ENCODE measurements around the gene SSRP1.

Gene SSRP1, protein sequence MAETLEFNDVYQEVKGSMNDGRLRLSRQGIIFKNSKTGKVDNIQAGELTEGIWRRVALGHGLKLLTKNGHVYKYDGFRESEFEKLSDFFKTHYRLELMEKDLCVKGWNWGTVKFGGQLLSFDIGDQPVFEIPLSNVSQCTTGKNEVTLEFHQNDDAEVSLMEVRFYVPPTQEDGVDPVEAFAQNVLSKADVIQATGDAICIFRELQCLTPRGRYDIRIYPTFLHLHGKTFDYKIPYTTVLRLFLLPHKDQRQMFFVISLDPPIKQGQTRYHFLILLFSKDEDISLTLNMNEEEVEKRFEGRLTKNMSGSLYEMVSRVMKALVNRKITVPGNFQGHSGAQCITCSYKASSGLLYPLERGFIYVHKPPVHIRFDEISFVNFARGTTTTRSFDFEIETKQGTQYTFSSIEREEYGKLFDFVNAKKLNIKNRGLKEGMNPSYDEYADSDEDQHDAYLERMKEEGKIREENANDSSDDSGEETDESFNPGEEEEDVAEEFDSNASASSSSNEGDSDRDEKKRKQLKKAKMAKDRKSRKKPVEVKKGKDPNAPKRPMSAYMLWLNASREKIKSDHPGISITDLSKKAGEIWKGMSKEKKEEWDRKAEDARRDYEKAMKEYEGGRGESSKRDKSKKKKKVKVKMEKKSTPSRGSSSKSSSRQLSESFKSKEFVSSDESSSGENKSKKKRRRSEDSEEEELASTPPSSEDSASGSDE

GRCh38 chr11:57335343-57336110 is at the start of gene SSRP1:
TSS of gene SSRP1 (minus strand) at chr11:57335892. CDS start at chr11:57335121, 771 bp downstream.
- H3K36me3 ChIP-seq (ENCODE audit: control insufficient read depth, low read depth, low read length), result peaks cover 36% of the 10 kb centered on the region
- peak within 1 kb of the TSS; percentile 17 for H3K27ac ChIP-seq (ENCODE audit: low read length)

GRCh38 chr11:57380975-57381374 is 45.3 kb upstream of the SSRP1 start, which contains the start of gene PRG3:
TSS of gene PRG3 (minus strand) at chr11:57381150. CDS start at chr11:57380708, 442 bp downstream.
- no peak within 1 kb of the TSS for H3K4me3 ChIP-seq (ENCODE audit: low read length)
- H3K36me3 ChIP-seq (ENCODE audit: control insufficient read depth, low read depth, low read length), result no peaks in the 10 kb centered on the region
- H3K27ac ChIP-seq (ENCODE audit: low read length), result no peak within 1 kb of the TSS
- H3K9ac ChIP-seq (ENCODE audit: low read length), result no peak within 1 kb of the TSS
- H3K9me3 ChIP-seq (ENCODE audit: control insufficient read depth, low read depth, low read length), result no peaks in the 10 kb centered on the region
- peaks cover 5% of the 10 kb centered on the region for H3K27me3 ChIP-seq (ENCODE audit: control insufficient read depth, insufficient read depth, low read length)
- H3K4me1 ChIP-seq (ENCODE audit: control insufficient read depth, low read depth, low read length), result no peaks in the 10 kb centered on the region

More at GRCh38 chr11:57335343-57336110, at the start of gene SSRP1:
- Histone ChIP-seq H3K4me3 (ENCODE audit: low read length) (peak within 1 kb of the TSS; percentile 90), H3K4me1 (ENCODE audit: control insufficient read depth, low read depth, low read length) (peaks cover 9% of the 10 kb centered on the region), H3K9me3 (ENCODE audit: control insufficient read depth, low read depth, low read length) (no peaks in the 10 kb centered on the region), H3K9ac (ENCODE audit: low read length) (peak within 1 kb of the TSS; percentile 85), H3K27me3 (ENCODE audit: control insufficient read depth, insufficient read depth, low read length) (peaks cover 2% of the 10 kb centered on the region)

DNA sequence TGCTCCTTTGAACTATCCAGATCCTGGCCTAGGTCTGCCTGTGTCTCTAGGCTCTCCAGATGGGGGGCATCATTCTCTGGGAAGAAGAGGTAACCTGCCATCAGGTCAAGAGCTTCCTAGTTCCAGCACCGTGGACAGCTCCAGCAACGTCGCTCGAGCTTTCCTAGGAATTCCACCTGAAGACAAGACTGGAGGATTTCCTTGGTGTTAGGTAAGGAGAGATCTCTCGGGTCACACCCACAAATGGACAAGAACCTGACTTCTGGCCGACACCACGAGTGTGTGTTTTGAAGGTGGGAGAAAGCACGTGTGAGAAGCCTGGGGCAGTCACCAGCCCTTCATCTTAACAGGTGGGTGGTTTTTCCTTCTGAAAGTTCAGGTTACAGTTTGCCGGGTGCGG is 44.0 kb upstream of the SSRP1 start:
- Histone ChIP-seq H3K9me3 (ENCODE audit: control insufficient read depth, low read depth, low read length) (no peaks in the 10 kb centered on the region), H3K27me3 (ENCODE audit: control insufficient read depth, insufficient read depth, low read length) (peaks cover 5% of the 10 kb centered on the region), H3K9ac (ENCODE audit: low read length) (no peak overlapping the region), H3K4me3 (ENCODE audit: low read length) (no peak overlapping the region), H3K27ac (ENCODE audit: low read length) (no peak overlapping the region), H3K36me3 (ENCODE audit: control insufficient read depth, low read depth, low read length) (no peaks in the 10 kb centered on the region), H3K4me1 (ENCODE audit: control insufficient read depth, low read depth, low read length) (no peaks in the 10 kb centered on the region)

- Histone ChIP-seq H3K36me3 (ENCODE audit: control insufficient read depth, low read depth, low read length) (no peaks in the 10 kb centered on the region), H3K27me3 (ENCODE audit: control insufficient read depth, insufficient read depth, low read length) (peaks cover 5% of the 10 kb centered on the region), H3K4me3 (ENCODE audit: low read length) (no peak overlapping the region), H3K4me1 (ENCODE audit: control insufficient read depth, low read depth, low read length) (no peaks in the 10 kb centered on the region), H3K9me3 (ENCODE audit: control insufficient read depth, low read depth, low read length) (no peaks in the 10 kb centered on the region), H3K9ac (ENCODE audit: low read length) (no peak overlapping the region), H3K27ac (ENCODE audit: low read length) (no peak overlapping the region)
Measured at GRCh38 chr11:57378186-57378585, 42.5 kb upstream of the SSRP1 start.

DNA sequence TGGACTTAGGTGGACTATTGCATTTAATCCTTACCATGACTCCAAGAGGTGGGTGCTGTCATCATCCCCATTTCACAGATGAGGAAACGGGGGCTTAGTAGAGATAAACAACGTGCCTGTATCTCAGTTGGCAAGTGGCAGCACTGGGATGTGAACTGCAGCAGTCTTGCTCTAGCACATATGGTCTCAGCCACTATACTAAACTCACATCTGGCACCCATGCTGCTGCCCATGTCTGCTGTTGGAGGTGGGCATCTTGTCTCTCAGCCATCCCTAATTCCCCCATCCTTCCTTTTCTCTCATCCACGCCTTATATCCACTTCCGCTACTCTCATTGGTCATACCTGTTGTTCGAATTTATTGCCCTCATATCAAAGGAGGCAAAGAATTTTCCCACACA is 41.4 kb upstream of the SSRP1 start:
- Histone ChIP-seq H3K9me3 (ENCODE audit: control insufficient read depth, low read depth, low read length) (no peaks in the 10 kb centered on the region), H3K27me3 (ENCODE audit: control insufficient read depth, insufficient read depth, low read length) (peaks cover 5% of the 10 kb centered on the region), H3K4me3 (ENCODE audit: low read length) (no peak overlapping the region), H3K4me1 (ENCODE audit: control insufficient read depth, low read depth, low read length) (no peaks in the 10 kb centered on the region), H3K27ac (ENCODE audit: low read length) (no peak overlapping the region), H3K36me3 (ENCODE audit: control insufficient read depth, low read depth, low read length) (no peaks in the 10 kb centered on the region), H3K9ac (ENCODE audit: low read length) (no peak overlapping the region)

DNA sequence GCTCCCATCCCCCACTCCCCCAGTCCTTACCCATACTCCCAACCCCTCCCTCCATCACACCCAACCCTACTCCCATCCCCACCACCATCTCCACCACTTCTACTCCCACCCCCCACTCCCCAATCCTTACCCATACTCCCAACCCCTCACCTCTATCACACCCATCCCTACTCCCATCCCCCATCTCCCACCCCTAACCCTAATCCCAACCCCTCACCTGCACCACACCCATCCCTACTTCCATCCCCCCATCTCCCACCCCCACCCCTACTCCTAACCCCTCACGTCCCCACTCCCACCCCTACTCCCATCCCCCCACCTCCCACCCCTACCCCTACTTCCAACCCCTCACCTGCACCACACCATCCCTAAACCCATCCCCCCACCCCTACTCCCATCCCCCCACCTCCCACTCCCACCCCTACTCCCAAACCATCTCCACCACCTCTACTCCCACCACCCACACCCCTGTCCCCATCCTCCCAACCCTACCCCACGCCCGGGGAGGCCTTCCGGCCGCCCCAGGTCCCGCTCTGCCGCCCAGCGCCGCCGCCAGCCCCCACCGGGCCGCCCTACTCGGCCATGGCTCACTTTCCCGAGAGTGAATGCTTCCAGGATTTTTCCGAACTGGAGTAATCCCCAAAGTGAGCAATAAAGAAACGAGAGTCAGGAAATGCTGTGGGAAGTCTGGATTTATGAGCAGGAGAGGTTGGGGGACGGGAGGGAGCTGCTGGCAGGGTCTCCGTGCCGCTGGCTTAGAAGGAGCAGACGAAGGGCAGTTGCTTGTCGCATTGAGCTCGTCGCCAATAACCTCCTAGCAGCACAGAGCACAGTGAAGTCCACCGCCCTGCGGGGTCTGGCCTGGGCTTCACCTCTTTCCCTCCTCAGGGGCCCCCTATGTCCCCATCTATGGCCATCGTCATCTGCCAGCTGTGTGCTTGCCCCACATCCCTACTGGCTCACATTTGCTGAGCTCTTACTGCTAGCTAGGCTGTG is 40.7 kb upstream of the SSRP1 start:
- peaks cover 5% of the 10 kb centered on the region for H3K27me3 ChIP-seq (ENCODE audit: control insufficient read depth, insufficient read depth, low read length)

GRCh38 chr11:57375490-57375889 is 39.8 kb upstream of the SSRP1 start:
- no peaks in the 10 kb centered on the region for H3K4me1 ChIP-seq (ENCODE audit: control insufficient read depth, low read depth, low read length)
- no peak overlapping the region for H3K4me3 ChIP-seq (ENCODE audit: low read length)
- no peak overlapping the region for H3K9ac ChIP-seq (ENCODE audit: low read length)
- H3K36me3 ChIP-seq (ENCODE audit: control insufficient read depth, low read depth, low read length), result no peaks in the 10 kb centered on the region
- H3K27ac ChIP-seq (ENCODE audit: low read length), result no peak overlapping the region
- peaks cover 5% of the 10 kb centered on the region for H3K27me3 ChIP-seq (ENCODE audit: control insufficient read depth, insufficient read depth, low read length)
- H3K9me3 ChIP-seq (ENCODE audit: control insufficient read depth, low read depth, low read length), result no peaks in the 10 kb centered on the region

More for the DNA sequence above, 40.7 kb upstream of the SSRP1 start:
- H3K27ac ChIP-seq (ENCODE audit: low read length), result no peak overlapping the region
- H3K36me3 ChIP-seq (ENCODE audit: control insufficient read depth, low read depth, low read length), result no peaks in the 10 kb centered on the region
- no peaks in the 10 kb centered on the region for H3K9me3 ChIP-seq (ENCODE audit: control insufficient read depth, low read depth, low read length)
- H3K4me3 ChIP-seq (ENCODE audit: low read length), result no peak overlapping the region
- no peaks in the 10 kb centered on the region for H3K4me1 ChIP-seq (ENCODE audit: control insufficient read depth, low read depth, low read length)
- no peak overlapping the region for H3K9ac ChIP-seq (ENCODE audit: low read length)

DNA sequence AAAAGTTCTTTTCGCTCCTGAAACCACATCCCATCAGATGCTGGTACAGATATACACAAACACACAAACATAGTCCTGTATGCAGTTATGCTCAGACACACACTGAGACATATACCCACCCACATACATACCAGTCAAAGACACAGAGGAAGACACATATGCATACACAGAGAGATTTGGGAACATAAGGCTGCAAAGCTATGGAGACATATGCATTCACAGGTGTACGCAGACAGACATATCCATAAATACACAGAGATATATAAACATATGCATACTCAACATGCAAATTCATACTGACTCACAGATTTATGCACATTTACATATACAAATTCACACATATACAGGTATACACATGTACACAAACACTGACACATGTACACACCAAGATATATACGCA is 39.3 kb upstream of the SSRP1 start:
- Histone ChIP-seq H3K9me3 (ENCODE audit: control insufficient read depth, low read depth, low read length) (no peaks in the 10 kb centered on the region), H3K27me3 (ENCODE audit: control insufficient read depth, insufficient read depth, low read length) (peaks cover 5% of the 10 kb centered on the region), H3K4me3 (ENCODE audit: low read length) (no peak overlapping the region), H3K9ac (ENCODE audit: low read length) (no peak overlapping the region), H3K36me3 (ENCODE audit: control insufficient read depth, low read depth, low read length) (no peaks in the 10 kb centered on the region), H3K27ac (ENCODE audit: low read length) (no peak overlapping the region), H3K4me1 (ENCODE audit: control insufficient read depth, low read depth, low read length) (no peaks in the 10 kb centered on the region)

- H3K27ac ChIP-seq (ENCODE audit: low read length), result no peak overlapping the region
- H3K9me3 ChIP-seq (ENCODE audit: control insufficient read depth, low read depth, low read length), result no peaks in the 10 kb centered on the region
- no peaks in the 10 kb centered on the region for H3K4me1 ChIP-seq (ENCODE audit: control insufficient read depth, low read depth, low read length)
- H3K36me3 ChIP-seq (ENCODE audit: control insufficient read depth, low read depth, low read length), result no peaks in the 10 kb centered on the region
- H3K27me3 ChIP-seq (ENCODE audit: control insufficient read depth, insufficient read depth, low read length), result peaks cover 5% of the 10 kb centered on the region
- H3K9ac ChIP-seq (ENCODE audit: low read length), result no peak overlapping the region
- no peak overlapping the region for H3K4me3 ChIP-seq (ENCODE audit: low read length)
Measured at GRCh38 chr11:57373146-57373545, 37.5 kb upstream of the SSRP1 start.

DNA sequence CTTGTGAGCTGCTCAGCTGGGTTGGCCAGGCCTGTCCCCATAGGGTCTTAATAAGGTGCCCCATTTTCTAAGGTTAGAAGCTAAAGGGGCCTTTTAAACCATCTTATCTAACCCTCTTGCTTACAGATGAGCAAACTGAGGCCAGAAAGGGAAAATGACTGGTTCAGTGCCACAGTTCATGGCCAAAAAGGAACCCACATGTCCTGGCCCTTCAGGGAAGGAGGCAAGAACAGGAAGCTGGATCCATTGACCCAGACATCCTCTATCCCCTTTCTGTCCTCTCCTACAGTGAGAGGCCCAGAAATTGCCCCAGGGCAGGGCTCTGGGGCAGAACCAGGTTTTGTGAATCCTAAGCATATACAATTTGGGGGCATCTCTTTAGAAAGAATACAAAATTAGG is 35.2 kb upstream of the SSRP1 start:
- no peaks in the 10 kb centered on the region for H3K9me3 ChIP-seq (ENCODE audit: control insufficient read depth, low read depth, low read length)

More for the DNA sequence above, 35.2 kb upstream of the SSRP1 start:
- Histone ChIP-seq H3K36me3 (ENCODE audit: control insufficient read depth, low read depth, low read length) (no peaks in the 10 kb centered on the region), H3K27ac (ENCODE audit: low read length) (no peak overlapping the region), H3K9ac (ENCODE audit: low read length) (no peak overlapping the region), H3K27me3 (ENCODE audit: control insufficient read depth, insufficient read depth, low read length) (no peaks in the 10 kb centered on the region), H3K4me3 (ENCODE audit: low read length) (no peak overlapping the region), H3K4me1 (ENCODE audit: control insufficient read depth, low read depth, low read length) (peaks cover 5% of the 10 kb centered on the region)

All from iPS-18a (cell line).